LNCaP clone FGC (cell line): ENCODE data around the gene PAPLN.
"Not testable (repeated sequence)": the region's sequence is repeated elsewhere in the genome, so short reads cannot be mapped to it uniquely, and the experiment has no call there.

Experiments
- DNase-seq: peaks from one replicate; pipeline ENCODE4 v3.0.0-alpha.2; 2011; ENCODE audit warnings: low read depth
- H3K4me3 ChIP-seq: 2 replicates; pipeline ENCODE4 v1.5.1; 2011; ENCODE audit warnings: mild to moderate bottlenecking, low read depth, low read length, control low read depth
- TF ChIP-seq, protein P1 (sequence below): IDR thresholded peaks from 2 replicates; pipeline ENCODE4 v1.5.1; 2012; ENCODE audit warnings: mild to moderate bottlenecking; ENCODE audit not compliant: control insufficient read depth, insufficient read depth; ENCODE audit errors: extremely low read depth

PAPLN gene

DNA sequence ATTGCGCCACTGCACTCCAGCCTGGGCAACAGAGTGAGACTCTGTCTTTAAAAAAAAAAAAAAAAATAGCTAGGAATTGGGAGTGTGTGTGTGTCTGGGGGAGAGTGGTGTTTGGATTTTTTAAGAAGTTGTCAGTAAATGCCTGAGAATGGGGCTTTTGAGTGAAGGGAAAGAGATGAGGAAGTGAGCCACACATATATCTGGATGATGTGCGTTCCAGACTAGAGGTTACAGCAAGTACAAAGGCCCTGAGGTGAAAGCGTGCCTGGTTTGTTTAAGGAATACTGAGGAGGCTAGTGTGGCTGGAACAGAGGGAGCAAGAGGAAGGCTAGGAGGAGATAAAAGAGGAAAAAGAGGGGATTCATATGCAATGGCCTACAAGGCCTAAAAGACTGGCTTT is 70.0 kb downstream of the PAPLN start:
- H3K4me3 ChIP-seq, result no peak overlapping the region
- TF ChIP-seq, protein P1, sequence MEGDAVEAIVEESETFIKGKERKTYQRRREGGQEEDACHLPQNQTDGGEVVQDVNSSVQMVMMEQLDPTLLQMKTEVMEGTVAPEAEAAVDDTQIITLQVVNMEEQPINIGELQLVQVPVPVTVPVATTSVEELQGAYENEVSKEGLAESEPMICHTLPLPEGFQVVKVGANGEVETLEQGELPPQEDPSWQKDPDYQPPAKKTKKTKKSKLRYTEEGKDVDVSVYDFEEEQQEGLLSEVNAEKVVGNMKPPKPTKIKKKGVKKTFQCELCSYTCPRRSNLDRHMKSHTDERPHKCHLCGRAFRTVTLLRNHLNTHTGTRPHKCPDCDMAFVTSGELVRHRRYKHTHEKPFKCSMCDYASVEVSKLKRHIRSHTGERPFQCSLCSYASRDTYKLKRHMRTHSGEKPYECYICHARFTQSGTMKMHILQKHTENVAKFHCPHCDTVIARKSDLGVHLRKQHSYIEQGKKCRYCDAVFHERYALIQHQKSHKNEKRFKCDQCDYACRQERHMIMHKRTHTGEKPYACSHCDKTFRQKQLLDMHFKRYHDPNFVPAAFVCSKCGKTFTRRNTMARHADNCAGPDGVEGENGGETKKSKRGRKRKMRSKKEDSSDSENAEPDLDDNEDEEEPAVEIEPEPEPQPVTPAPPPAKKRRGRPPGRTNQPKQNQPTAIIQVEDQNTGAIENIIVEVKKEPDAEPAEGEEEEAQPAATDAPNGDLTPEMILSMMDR, result no peak
- no peak for DNase-seq

DNA sequence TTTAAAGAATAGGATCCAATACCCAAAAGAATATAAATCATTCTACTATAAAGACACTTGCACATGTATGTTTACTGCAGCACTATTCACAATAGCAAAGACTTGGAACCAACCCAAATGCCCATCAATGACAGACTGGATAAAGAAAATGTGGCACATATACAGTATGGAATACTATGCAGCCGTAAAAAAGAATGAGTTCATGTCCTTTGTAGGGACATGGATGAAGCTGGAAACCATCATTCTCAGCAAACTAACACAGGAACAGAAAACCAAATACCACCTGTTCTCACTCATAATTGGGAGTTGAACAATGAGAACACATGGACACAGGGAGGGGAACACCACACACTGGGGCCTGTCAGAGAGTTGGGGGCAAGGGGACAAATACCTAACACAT is 71.9 kb downstream of the PAPLN start:
- DNase-seq, result not testable (repeated sequence)

DNA sequence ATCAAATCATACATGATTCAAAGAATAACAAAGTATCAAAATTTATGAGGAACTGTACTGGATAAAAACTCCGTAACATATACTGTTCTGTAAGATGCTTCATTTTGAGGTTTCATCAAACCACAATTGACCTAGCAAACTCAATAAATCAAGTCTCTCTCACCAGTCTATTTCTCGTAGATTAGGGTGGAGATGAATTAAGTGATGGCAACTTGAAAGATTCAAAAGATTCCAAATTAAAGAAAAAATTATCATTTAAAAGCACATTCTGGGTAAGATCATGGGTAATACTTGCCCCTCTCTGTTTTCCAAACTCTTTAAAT is 74.4 kb downstream of the PAPLN start:
- H3K4me3 ChIP-seq, result no peak overlapping the region
- no peak for DNase-seq
- TF ChIP-seq, protein P1, result no peak

More for the DNA sequence above, 71.9 kb downstream of the PAPLN start:
- not testable (repeated sequence) for H3K4me3 ChIP-seq

DNA sequence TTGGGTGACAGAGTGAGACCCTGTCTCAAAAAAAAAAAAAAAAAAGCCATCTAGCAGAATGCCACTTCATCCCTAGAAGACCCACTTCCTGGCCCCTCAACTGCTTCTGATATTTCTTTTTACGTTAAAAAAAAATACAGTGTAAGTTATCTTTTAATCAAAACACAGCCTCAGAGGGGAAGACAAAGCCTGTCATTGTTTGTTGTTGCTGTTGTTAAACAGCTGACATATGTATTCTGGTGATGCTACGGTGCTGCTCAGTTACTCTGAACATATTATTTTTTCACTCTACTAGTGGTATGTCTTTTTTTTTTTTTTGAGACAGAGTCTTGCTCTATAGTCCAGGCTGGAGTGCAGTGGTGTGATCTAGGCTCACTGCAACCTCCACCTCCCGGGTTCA is 75.4 kb downstream of the PAPLN start:
- TF ChIP-seq, protein P1, result no peak
- no peak for DNase-seq
- H3K4me3 ChIP-seq, result no peak overlapping the region

DNA sequence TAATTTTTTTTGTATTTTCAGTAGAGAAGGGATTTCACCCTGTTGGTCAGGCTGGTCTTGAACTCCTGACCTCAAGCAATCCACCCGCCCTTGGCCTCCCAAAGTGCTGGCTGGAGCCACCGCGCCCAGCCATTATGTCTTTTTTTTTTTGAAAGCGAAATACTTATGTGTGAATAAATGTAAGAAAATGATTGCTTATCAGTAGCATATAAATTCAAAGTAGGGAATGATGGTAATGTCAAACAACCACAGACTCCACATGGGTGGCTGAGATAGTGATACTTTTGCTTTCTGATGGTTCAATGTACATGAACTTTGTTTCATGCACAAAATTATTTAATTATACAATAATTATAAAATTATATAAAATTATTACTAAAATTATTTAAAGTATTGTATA is 75.8 kb downstream of the PAPLN start:
- no peak overlapping the region for H3K4me3 ChIP-seq
- TF ChIP-seq, protein P1, result no peak
- DNase-seq, result no peak

DNA sequence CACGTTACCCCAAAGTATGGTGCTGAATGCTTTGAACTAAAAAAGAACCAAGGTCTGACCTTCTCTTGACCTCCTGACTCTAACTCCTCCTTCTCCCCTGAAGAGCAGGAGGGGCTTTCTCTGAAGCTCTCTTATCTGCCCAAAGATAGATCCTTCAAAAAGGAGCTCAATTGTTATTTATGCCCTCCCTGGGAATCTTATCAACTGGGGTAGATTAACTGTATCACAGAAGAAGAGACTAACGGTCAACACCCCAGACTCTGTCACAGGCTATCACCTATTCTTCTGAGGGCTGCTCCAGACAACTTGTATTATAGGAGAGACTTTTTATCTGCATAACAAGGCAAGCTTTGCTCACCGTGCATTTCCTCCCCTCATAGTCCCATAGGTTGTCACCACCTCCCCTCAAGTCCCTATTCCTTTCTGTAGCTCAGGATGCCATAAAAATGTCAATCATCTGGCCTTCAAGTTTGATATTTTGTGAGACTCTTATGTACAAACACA is 86.6 kb downstream of the PAPLN start:
- H3K4me3 ChIP-seq, result no peak overlapping the region
- TF ChIP-seq, protein P1, result no peak
- DNase-seq, result no peak
